Measurements from ENCODE around the gene EGFLAM. TPM values are rescaled to one million over a fixed set of nuclear protein-coding genes. Genes with fewer than 3 reads are reported as not detected.
A peak's percentile ranks its signal among the peaks of the same experiment; 100 is the strongest.

The EGFLAM gene
- total and polyA plus RNA-seq, 2 of the 4 experiments (the other 2 are of a cell fraction), result 0.77 to 1.1 TPM

GRCh38 chr5:38420246-38420645 lies 161.9 kb downstream of the EGFLAM start:
- H3K36me3 ChIP-seq (ENCODE audit: control insufficient read depth, insufficient read depth, low read length), result no peaks in the 10 kb centered on the region
- no peak overlapping the region for H4K5ac ChIP-seq (ENCODE audit: low read depth, low read length)
- no peaks in the 10 kb centered on the region for H3K9me1 ChIP-seq (ENCODE audit: insufficient read depth, low read length)
- H4K8ac ChIP-seq (ENCODE audit: low read depth in 2 of 2, low read length in 2 of 2), result no peak overlapping the region
- H2BK20ac ChIP-seq (ENCODE audit: low read depth, low read length), result no peak overlapping the region
- intact Hi-C loops (cut with micrococcal nuclease), result loop anchor here (1.0 to 5.0 kb wide), 2 partner anchors 132 to 389 kb away; no protein-coding TSS in a partner anchor
- ChIA-PET POLR2A (ENCODE audit: unreplicated experiment) (no interaction called here), CTCF (interaction anchor here (0.6 to 2.4 kb wide), 16 partner anchors 13 to 501 kb away, joined by 3 to 21 read pairs (median 3); no protein-coding TSS in a partner anchor)
- in situ Hi-C loops (cut with MboI; ENCODE audit: low sequenced_read_pairs), result no loop called here
- no peak overlapping the region for H3K4me3 ChIP-seq (ENCODE audit: insufficient read depth, low read depth, low read length)
- no peaks in the 10 kb centered on the region for H3K9me3 ChIP-seq (ENCODE audit: control insufficient read depth, insufficient read depth, low read length)
- no peaks in the 10 kb centered on the region for H3K79me1 ChIP-seq (ENCODE audit: low read depth in 1 of 2, low read length in 2 of 2)
- no peak overlapping the region for H2AK5ac ChIP-seq (ENCODE audit: low read depth, low read length)
- no peak overlapping the region for H2AK9ac ChIP-seq (replicated peaks; ENCODE audit: low read depth, low read length, poor library complexity)
- no peak overlapping the region for H3K4ac ChIP-seq (ENCODE audit: low read depth, low read length)
- H2BK120ac ChIP-seq (ENCODE audit: low read depth, low read length), result no peak overlapping the region
- no peak overlapping the region for H2BK15ac ChIP-seq (ENCODE audit: low read depth, low read length)
- H4K91ac ChIP-seq (ENCODE audit: insufficient read depth, low read depth, low read length), result no peak overlapping the region
- peaks cover 10% of the 10 kb centered on the region for H3K4me1 ChIP-seq (ENCODE audit: control insufficient read depth, insufficient read depth, low read length)
- DNase-seq, result peak; percentile 51
- peak; percentile 43 for ATAC-seq (ENCODE audit: low read depth)
- dilution Hi-C loops (cut with HindIII; ENCODE audit: low sequenced_read_pairs, unreplicated experiment), result no loop called here
- H3K18ac ChIP-seq (ENCODE audit: low read depth, low read length), result no peak overlapping the region
- no peak overlapping the region for H3K23ac ChIP-seq (ENCODE audit: low read depth, low read length)
- no peaks in the 10 kb centered on the region for H4K20me1 ChIP-seq (ENCODE audit: insufficient read depth, low read length)
- peaks cover 5% of the 10 kb centered on the region; the same call in 1 of the 2 replicates for H3K27me3 ChIP-seq (ENCODE audit: control insufficient read depth, insufficient read depth, low read length)
- TF ChIP-seq, protein P1, sequence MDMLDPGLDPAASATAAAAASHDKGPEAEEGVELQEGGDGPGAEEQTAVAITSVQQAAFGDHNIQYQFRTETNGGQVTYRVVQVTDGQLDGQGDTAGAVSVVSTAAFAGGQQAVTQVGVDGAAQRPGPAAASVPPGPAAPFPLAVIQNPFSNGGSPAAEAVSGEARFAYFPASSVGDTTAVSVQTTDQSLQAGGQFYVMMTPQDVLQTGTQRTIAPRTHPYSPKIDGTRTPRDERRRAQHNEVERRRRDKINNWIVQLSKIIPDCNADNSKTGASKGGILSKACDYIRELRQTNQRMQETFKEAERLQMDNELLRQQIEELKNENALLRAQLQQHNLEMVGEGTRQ (IDR thresholded peaks at IDR 0.05; ENCODE audit: low read depth, low read length), result peak; percentile 28; the same call in 1 of the 2 replicates
- TF ChIP-seq MAZ (IDR thresholded peaks at IDR 0.05; ENCODE audit: borderline replicate concordance, low read depth, low read length), result no peak
- no TSS peak for BruUV-seq (replicated peaks)
- H3K4me2 ChIP-seq (ENCODE audit: low read depth, low read length), result no peak overlapping the region
- no peak overlapping the region for H3K9ac ChIP-seq (ENCODE audit: low read depth, low read length)
- H3K27ac ChIP-seq (ENCODE audit: insufficient read depth, low read length), result no peak overlapping the region
- H2AFZ ChIP-seq (replicated peaks; ENCODE audit: low read length, poor library complexity), result no peak overlapping the region
- H3K14ac ChIP-seq (replicated peaks; ENCODE audit: low read depth, low read length), result no peak overlapping the region
- H3K56ac ChIP-seq (ENCODE audit: extremely low read depth, insufficient read depth, low read length), result no peak overlapping the region
- H2BK5ac ChIP-seq (ENCODE audit: low read depth, low read length, poor library complexity, severe bottlenecking), result no peak overlapping the region
- WGBS, 2 experiments (ENCODE audit: extremely low coverage in 2 of 2, insufficient read length in 1 of 2), result no CpG with 5 or more reads among the region's 2 CpGs

All from IMR-90 (cell line).